Stimulated activated CD8-positive, alpha-beta memory T cell treated with anti-CD3 and anti-CD28 coated beads, Interleukin-4, amount 100 ng/mL, for 24 hours (primary cell): Measurements from ENCODE around the gene EFCC1.

Experiments
- DNase-seq: peaks from one replicate; pipeline ENCODE4 v3.0.0-alpha.2; 2020; ENCODE audit warnings: low read depth

The EFCC1 gene

GRCh38 chr3:129032716-129033115 lies 31.6 kb downstream of the EFCC1 start:
- no peak for DNase-seq

- no peak for DNase-seq
Measured at GRCh38 chr3:129033151-129033550, 32.0 kb downstream of the EFCC1 start.

GRCh38 chr3:129033633-129034321 lies 32.7 kb downstream of the EFCC1 start:
- DNase-seq: no peak

GRCh38 chr3:129034642-129035041 lies 33.5 kb downstream of the EFCC1 start:
- no peak for DNase-seq

- DNase-seq: no peak
Measured at GRCh38 chr3:129035360-129036221, 34.5 kb downstream of the EFCC1 start.

- no peak for DNase-seq
Measured at GRCh38 chr3:129036222-129037092, 35.4 kb downstream of the EFCC1 start.

- no peak for DNase-seq
Measured at GRCh38 chr3:129037093-129037419, 36.0 kb downstream of the EFCC1 start.

- DNase-seq: no peak
Measured at GRCh38 chr3:129038121-129038855, 37.2 kb downstream of the EFCC1 start.

GRCh38 chr3:129039271-129040038 lies 38.4 kb downstream of the EFCC1 start:
- no peak for DNase-seq

- no peak for DNase-seq
Measured at GRCh38 chr3:129040039-129040336, 38.9 kb downstream of the EFCC1 start.

- DNase-seq: no peak
Measured at GRCh38 chr3:129040579-129041300, 39.6 kb downstream of the EFCC1 start.

- DNase-seq: peak; percentile 31
Measured at GRCh38 chr3:129045675-129046036, 44.6 kb downstream of the EFCC1 start.

- DNase-seq: no peak
Measured at GRCh38 chr3:129046037-129046731, 45.1 kb downstream of the EFCC1 start.

- DNase-seq: no peak
Measured at GRCh38 chr3:129046732-129047552, 45.8 kb downstream of the EFCC1 start.

GRCh38 chr3:129047553-129047839 lies 46.4 kb downstream of the EFCC1 start:
- DNase-seq: no peak

GRCh38 chr3:129050556-129051295 lies 49.6 kb downstream of the EFCC1 start:
- DNase-seq: no peak

- DNase-seq: no peak
Measured at GRCh38 chr3:129051871-129052340, 50.8 kb downstream of the EFCC1 start.

- no peak for DNase-seq
Measured at GRCh38 chr3:129052675-129053074, 51.6 kb downstream of the EFCC1 start.
